HG02588 (cell line): ENCODE data around the gene IZUMO2.
"Not testable (repeated sequence)": the region's sequence is repeated elsewhere in the genome, so short reads cannot be mapped to it uniquely, and the experiment has no call there.

ENCODE experiments used
- ATAC-seq: cut with Tn5 transposase; IDR thresholded peaks from one replicate; pipeline ENCODE4 v1.9.1; 2021; ENCODE audit warnings: mild to moderate bottlenecking, moderate library complexity; ENCODE audit not compliant: unreplicated experiment

The IZUMO2 gene

DNA sequence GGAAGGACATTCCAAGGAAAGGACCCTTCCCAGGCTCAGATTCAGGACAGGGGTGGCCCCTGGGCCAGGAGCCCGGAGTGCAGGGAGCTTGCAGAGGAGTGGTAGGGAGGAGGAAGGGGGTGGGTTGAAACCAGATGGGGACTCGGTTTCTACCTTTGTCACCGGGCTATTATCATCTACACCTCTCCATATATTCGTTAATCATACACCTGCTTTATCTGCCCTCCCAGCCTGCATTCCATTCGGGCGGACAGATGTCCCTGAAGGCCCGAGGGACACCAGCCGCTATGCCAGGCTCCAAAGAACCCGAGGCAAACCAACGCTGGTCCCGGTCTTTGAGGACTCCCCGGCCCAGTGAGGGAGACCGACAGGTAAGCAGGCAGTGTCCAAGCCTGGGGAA lies 24.9 kb upstream of the IZUMO2 start:
- no peak for ATAC-seq

DNA sequence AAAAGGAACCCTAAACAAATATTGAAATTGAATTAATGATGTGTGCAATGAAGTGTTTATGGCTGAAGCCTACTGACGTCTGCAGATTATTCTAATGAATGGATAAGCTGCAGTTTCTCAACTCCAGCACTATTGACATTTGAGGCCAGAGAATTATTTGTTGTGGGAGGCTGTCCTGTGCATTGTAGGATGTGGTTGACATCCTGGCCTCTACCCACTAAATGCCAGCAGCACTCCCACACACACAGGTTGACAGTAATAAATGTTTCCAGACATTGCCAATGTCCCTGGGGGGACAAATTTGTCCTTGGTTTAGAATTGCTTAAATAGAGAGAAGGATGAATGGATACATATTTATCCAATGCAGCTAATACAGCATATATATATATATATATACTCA lies 21.1 kb upstream of the IZUMO2 start:
- no peak for ATAC-seq

DNA sequence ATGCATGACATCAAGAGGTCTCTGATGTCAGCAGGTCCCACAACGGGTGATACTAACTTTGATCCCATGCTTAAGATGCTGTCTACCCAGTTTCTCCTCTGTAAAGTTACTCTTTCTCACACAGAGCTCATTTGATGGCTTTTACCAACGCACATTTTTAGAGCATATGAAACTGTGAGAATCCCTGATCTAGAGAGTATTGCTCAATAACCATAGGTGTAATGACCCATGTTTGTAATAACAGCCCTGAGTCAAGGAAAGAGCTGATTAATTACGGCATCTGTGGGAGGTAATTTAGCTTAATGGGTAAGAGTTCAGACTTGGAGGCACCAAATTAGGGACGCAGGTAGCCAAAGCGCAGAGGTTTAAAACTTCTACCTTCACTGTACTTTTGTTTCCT lies 18.0 kb upstream of the IZUMO2 start:
- ATAC-seq = no peak

DNA sequence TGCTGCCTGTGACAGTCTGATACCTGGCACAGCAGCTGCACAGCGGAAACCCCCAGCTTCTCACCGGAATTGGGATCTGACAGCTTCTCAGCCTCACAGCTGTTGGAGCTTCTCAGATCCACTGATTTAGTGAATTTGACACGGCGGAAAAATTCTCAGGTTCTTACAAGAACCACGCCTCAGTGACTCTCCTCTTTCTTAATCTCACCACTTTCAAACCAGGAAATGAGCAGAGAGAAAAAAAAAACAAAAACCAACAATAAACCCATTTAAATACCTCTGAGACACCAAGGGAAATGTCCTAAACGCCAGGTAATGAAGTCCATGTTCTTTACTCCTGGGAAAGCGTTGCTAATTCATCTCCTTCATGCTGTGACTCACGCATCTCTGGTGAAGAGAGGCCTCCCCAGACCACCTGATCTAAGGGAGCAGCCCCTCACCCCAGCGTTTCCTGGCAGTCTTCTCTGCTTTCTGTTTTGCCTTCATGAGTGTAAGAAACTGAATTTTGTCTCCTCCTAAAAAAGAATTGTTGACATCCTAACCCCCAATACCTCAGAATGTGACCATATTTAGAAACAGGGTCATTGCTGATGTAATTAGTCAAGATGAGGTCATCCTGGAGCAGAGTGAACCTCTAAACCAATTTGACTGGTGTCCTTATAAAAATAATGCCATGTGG lies 15.9 kb upstream of the IZUMO2 start:
- no peak for ATAC-seq

DNA sequence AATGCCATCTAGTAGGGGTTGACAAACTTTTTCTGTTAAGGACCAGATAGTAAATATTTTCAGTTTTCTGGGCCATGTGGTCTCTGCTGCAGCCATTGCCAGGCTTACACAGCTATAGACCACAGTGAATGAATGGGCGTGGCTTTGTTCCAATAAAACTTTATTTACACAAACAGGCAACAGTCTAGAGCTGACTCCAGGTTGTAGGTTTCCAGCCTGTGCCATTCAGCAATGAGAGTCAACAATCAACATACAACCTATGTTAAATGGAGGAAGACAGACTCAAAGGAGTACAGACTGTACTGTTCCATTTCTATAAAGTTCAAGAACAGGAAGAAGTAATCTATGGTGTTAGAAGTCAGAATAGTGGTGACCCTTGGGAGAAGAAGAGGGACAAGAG lies 15.2 kb upstream of the IZUMO2 start:
- ATAC-seq = no peak

DNA sequence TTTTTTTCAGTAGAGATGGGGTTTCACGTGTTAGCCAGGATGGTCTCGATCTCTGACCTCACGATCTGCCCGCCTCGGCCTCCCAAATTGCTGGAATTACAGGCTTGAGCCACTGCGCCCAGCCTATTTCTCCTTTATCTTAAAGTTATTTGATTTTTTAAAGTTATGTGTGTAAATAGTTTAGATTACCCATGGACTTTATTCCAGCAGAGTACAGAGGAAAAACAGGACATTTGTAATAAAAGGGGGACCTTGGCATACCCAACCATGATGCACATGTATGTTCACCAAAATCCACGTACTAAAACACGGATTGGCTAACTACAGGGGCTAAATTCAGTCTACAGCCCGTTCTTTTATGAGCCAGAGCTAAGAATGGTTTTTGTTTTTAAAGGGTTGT lies 13.7 kb upstream of the IZUMO2 start:
- no peak for ATAC-seq

DNA sequence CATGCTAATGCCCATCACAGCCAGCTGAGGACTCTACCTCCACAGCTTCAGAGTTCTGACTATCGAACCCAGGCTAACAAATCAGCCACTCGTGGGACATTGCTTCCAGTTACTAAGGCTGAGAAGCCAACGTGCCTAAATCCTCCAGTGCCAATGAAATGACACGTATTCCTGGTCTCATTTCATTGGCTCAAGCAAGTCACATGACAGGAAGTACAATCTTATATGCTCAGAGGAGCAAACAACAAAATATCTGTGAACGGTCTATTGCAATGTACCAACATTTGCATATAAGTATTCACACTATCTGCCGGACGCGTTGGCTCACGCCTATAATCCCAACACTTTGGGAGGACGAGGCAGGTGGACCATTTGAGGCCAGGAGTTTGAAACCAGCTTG lies 12.8 kb upstream of the IZUMO2 start:
- no peak for ATAC-seq

DNA sequence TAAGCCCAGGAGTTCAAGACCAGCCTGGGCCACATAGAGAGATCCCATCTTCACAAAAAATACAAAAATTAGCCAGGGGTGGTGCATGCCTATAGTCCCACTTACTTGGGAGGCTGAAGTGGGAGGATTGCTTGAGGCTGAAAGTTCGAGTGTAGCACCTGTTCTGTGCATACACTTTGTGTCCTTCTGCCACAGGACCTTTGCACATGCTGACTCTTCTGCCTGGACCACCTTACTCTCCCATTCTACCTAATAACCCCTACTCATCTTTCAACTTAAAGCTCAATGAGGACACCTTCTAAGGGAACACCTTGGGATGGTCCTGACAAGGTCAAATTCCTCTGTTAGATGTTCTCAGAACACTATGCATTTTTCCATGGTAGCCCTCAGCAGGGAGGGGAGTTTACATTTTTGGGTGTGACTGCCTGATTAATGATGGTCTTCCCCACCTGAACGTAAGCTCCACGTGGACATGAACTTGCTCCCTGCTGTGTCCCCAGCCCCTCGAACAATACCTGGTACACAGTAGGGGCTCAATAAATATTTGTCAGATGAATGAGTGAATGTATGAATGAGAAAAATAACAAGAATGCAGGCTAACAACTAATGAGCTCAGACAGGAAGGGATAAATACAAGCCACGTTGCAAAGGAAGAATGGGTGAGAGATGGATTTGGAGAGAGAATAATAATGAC lies 11.2 kb upstream of the IZUMO2 start:
- ATAC-seq = no peak

DNA sequence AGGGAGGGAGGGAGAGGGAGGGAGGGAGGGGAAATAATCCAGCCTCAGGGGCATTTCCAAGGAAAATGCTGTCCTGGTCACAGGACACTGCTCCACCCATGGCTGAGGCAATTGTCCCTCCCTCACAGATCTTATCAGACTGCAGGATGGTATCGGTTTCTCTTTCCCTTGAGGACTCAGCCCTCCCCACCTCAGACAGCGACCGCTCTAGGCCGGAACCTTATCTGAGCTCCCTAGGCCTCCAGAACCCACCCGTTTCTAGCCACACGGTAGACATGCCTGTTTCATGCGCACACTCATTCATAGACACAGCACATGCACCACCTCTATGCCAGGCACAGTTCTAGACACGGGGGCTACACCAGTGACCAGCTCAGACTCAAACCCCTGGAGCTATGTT lies 10.0 kb upstream of the IZUMO2 start:
- ATAC-seq = no peak

DNA sequence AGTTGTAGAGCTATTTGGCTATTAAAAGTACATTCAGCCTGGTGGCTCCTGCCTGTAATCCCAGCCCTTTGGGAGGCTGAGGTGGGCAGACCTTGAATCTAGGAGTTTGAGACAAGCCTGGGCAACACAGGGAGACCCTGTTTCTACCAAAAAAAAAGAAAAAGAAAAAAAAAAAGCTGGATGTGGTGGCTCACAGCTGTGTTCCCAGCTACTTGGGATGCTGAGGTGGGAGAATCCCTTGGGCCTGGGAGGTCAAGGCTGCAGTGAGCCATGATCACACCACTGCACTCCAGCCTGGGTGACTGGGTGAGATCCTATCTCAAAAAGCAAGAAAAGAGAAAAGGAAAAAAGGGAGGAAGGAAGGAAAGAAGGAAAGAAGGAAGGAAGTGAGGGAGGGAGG lies 9.6 kb upstream of the IZUMO2 start:
- no peak for ATAC-seq

DNA sequence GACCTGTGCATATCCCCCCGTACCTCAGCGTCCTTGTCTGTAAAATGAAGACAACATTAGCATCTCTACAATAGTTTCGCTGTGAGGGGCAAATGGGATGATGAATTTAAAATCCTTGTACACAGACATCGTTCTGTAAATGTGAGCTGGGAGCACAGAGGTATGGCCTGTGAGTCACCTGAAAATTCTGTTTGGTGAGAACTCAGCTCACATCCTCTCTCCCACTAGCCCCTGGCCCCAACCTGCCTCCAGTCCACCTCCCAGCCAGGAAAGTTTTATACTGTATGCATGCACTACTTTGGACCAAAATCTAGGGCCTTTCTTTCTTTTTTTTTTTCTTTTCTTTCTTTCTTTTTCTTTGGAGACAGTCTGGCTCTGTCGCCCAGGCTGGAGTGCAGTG lies 8.7 kb upstream of the IZUMO2 start:
- no peak for ATAC-seq

DNA sequence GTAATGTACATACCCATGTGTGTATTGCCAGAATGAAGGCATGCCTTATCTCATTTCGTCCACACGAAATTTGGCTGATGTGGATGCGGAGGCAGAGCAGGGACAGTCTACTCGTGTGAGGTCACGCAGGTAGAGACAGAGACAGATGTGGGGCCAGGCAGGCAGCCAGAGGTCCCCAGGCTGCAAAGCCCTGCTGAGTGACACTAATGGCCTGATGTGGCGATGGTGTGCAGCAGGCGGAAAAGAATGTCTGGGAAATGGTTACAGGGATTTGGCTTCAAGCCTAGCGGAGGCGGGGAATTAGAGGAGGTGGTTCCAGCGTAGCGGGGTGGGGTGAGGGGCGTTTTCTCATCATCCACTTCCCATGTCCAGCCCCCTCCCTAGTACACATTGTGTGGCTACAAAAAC lies 4.2 kb upstream of the IZUMO2 start:
- ATAC-seq = no peak

DNA sequence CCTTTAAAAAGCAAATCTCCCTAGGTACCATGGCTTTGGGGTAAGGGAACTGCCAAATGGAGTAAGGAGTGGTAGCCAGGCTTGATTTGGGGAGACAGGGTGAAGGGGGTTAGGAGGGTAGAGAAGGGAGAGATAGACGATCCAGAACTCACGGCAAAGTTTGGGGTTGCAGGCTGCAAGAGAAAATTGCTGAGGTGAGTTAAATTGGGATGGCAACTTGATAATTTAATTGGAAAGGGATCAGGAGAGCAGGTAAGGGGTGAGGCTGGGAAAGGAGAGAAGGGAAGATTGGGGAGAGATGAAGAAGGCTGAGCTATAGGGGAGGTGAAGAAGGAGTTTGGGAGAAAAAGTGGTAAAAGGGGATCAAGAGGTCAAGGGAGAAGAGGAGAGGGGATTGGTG lies 4.0 kb downstream of the IZUMO2 start:
- no peak for ATAC-seq

DNA sequence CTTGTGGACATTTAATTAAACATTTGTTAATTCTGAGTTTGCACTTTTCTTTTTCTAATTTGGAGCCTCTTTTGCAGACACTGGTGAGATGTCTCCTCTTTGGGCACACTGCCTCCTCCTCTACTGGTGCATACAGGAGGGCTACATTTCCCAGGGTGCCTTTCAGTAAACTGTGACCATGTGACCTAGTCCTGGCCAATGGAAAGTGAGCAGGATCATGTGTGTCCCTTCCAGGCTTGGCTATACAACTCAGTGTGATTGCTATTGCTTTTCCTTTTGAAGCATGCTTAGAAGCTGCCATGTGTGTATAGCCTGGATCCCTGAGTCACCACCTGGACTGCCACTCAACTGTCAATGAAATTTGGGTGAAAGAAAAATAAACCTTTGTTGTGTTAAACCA lies 4.5 kb downstream of the IZUMO2 start:
- ATAC-seq = no peak

DNA sequence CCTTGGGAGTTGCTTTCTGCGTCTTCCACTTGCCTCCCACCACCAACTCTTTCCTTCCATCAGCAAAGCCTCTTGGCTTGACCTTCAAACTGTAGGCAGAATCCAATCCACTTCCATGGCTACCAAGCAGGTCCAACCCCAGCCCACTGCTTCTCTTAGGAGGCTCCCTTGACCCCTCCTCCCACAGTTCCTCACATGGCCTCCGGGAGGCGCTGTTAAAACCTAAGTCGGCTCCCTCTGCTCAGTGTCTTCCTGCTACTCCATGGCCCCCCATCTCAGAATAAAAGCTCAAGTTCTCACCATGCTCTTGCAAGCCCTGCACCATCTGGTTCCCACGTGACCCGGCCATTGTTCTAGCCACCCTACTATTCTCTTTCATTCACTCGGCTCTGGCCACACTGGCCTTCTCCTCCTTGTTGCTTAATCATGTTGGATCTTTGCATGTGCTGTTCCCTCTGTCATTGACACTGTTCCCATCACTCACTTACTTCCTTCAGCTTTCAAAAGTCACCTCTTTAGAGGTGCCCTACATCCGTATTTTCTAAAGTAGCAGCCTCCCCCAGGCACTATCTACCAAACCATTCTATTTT lies 7.5 kb downstream of the IZUMO2 start:
- no peak for ATAC-seq

DNA sequence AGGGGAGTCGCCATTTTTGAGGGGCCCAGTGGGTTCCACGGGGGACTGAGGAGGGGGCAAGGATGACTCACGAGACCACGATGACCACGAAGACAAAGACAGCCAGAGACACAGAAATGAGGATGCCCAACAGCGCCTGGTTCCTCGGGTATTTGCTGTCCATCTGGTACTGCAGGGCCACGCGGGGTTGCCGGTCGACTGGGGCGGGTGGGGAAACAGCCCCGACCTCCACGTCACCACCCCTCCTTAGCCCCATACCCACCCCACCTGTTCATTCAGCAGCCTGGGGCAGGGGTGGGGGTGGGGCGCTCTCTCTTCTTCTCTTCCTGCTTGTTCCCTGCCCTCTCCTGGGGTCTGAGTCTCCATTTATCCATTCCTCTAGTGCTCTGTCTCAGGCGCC lies 8.6 kb downstream of the IZUMO2 start:
- no peak for ATAC-seq

DNA sequence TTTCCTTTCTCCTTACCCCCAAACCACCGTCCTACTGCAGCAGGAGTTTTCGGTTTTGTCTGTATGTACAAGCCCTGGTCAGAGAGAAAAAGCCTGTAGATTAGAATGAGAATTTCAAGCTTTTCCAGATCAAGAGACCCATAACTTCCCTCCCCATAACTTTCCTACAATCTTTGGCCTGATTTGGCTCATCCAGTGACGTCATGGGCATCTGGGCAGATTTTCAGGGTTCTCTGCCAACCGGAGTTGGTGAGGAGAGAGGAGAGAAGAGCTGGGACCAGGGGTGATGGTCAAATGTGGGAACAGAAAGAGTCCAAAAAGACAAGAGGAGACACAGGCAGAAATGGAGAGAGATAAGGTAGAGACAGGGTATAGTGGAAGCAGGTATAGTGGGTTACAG lies 10.5 kb downstream of the IZUMO2 start:
- no peak for ATAC-seq

DNA sequence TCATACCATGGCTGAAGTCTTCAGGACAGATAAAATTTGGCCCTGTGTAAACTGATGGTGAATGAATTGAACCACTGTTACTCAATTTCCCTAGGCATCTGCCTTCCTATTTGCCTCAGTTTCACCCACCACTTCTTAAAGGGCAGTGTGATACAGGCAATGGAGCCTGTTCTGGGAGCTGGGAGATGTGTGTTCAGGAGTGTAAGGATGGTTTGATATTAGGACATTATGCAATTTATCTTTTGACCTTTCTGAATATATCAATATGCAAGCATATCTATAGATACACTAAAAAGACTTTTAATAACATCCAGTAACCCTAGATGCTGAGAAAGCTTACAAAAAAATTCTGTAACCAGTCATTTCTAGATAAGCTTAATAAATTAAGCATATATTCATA lies 14.6 kb downstream of the IZUMO2 start:
- no peak for ATAC-seq

DNA sequence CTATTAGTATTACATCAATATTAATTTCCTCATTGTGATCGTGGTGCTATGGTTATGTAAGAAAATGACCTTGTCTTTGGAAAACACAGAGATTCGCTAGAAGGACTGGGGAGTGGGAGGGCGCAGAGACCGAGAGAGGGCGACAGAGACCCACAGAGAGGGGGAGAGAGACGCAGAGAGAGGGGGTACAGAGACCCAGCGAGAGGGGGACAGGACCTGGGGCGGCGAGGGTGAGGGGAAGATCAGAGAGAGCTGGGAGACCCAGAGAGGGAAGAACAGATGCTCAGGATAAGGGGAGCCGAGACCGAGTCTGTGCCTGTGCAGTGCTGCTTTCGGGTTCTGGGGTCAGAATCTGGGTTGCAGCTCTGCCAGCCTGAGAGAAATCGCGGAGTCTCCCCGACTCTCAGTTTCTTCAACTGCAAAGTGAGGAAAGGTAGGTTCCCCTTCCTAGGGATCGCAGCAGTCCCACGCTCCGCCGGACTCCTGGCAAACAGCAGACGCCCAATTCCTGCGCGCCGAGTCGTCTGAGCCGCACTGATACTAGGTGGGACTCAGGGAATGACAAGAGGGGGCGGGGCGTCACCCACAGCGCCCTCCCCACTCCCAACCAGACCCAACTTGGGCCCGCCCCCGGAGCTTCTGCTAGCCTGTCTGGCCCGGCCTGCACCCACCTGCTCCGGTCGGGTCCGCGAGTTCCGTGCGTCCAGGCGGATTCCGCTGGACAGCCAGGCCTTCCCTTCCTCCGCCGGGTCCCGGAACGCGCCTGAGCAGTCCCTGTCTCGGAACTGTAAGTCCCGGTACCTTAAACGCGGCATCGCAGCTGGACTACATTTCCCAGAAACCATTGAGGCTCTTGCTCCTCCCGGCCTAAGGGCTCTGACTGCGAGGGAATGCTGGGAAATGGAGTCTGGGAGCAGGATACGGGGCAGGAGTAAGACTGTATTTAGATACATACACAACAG lies 15.3 kb downstream of the IZUMO2 start:
- no peak for ATAC-seq

DNA sequence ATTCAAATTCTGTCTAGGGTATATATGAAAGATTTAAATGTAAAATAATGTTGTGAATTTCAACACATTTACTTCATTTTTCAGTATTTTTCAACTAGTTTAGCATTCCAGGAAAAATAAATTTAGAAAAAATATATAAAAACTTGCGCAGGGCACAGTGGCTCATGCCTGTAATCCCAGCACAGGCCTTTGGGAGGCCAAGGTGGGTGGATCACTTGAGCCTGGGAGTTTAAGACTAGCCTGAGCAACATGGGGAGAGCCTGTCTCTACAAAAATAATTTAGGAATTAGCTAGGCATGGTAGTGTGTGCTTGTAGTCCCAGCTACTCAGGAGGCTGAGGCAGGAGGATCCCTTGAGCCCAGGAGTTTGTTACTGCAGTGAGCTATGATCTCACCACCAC lies 21.2 kb downstream of the IZUMO2 start:
- ATAC-seq = not testable (repeated sequence)

DNA sequence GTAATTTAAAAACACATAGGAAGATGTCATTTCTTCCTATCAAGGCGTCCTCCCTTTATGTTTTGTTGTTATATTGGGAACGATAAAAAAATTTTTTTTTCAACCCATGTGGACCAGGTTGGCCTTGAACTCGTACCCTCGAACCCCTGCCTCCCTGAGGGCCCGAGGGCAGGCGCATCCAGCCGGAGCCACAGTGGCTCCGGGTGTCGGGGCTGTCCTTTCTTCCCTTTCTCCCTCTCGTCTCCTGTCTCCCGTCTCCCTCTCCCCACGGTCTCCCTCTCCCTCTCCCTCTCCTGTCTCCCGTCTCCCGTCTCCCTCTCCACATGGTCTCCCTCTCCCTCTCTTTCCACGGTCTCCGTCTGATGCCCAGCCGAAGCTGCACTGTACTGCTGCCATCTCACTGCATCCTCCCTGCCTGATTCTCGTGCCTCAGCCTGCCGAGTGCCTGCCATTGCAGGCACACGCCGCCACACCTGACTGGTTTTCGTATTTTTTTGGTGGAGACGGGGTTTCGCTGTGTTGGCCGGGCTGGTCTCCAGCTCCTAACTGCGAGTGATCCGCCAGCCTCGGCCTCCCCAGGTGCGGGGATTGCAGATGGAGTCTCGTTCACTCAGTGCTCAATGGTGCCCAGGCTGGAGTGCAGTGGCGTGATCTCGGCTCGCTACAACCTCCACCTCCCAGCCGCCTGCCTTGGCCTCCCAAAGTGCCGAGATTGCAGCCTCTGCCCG lies 22.8 kb downstream of the IZUMO2 start:
- ATAC-seq = not testable (repeated sequence)
